ENCODE measurements around the gene SMIM23.

The SMIM23 gene

DNA sequence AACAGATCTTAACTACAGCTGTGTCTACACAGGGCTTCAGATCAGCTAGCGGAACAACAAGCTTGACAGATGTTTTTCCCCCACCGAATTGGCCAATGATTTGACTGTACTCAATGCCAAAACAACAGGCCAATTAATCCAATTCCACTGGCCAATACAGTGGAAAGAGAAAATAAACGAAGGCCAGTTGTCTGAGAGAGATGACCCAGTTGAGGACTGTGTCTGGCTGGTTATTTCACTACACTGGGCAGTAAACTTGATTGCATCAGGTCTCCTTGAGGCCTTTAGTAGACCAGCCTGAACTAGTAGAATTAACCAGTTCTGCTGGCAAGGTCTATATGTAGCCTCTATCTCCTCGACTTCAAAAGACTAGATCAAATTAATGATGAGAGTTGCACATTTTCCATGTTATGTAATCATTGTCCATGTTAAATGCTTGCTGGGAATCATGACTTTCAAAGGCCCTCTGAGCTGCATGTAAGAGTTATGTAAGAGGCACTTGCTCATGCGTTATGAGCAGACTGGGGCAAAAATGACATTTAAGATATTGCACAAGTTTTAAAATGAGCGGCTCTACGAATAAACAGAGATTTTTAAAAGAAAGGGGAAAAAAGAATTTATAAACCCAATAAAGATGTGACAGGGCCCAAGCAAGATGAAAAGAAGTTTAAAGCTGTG, 28.3 kb downstream of the SMIM23 start:
- DNase-seq: no peak

DNA sequence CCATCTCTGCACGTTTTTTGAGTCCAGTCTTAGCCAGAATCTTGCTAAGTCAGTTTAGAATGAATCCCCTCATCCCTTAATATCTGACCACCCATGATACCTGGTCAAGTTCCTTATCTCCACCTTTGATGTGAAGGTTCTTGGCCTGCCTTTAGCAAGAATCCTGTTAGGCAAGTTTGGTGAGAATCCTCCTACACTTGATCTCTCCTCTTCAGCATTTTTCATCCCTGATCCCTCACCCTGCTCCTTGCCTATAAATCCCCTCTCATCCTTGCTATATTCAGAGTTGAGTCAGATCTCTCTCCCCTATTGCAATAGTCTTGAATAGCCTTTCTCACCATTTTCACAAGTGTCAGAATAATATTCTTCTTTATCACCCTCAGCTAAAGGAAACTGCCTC, 31.0 kb downstream of the SMIM23 start:
- DNase-seq: no peak

- no peak for DNase-seq
Measured at GRCh38 chr5:171820561-171820960, 34.9 kb downstream of the SMIM23 start.

DNA sequence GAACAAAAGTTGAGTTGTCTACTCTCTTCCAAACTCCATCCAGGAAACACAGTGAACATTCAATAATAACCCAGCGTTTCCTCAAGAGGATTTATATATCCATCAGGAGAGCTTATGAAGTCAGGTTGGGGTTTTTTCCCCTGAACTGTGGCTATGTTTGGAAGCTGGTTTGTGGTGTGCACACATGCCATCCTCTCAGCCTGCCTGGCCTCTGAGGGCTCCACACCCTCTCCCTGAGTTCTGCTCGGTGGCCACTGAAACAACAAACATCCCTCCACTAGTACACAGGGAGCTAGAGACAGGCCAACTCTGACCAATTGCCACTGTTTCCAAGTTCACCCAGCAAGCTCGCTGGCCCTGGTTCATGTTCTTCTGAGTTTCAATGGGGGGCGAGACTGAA, 35.7 kb downstream of the SMIM23 start:
- no peak for DNase-seq

DNA sequence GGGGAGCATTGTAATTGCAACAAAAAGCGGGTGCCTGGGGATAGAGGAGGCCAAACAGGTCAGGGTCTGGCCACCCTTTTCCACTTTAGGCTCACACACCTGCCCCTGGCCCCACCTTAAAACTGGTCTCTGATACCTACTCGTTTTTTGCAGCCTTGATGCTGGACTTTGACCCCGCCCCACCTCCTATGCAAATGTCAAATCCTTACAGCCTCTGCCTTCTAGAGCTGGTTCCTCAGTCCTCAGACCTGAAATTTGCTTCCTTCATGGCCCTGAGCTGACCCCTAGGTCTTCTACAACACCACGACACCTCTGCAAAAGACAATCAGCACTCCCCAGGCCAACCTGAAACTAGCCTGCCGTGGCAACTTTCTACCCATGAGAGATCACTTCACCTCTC, 37.7 kb downstream of the SMIM23 start:
- DNase-seq: no peak

- DNase-seq: no peak
Measured at GRCh38 chr5:171825051-171825450, 39.4 kb downstream of the SMIM23 start.

DNA sequence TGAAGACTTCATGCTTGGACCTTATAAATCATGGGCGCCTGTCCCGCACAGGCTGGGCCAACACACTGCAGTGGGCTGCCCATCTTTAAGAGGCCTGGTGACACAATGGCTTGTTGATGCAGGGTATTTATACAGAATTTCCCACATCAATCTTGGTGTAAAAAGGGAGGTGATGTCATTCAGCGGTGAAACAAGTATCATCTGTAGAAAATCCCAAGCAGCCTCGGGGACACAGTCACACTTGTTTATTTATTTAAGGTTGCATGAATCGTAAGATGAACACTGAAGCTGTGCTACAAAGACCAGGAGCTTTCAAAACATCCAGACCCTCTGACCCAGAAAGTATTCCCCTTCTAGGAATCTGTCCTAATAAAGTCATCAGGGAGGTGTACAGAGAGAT, 40.5 kb downstream of the SMIM23 start:
- DNase-seq: no peak

GRCh38 chr5:171827162-171827561, 41.5 kb downstream of the SMIM23 start:
- no peak for DNase-seq

DNA sequence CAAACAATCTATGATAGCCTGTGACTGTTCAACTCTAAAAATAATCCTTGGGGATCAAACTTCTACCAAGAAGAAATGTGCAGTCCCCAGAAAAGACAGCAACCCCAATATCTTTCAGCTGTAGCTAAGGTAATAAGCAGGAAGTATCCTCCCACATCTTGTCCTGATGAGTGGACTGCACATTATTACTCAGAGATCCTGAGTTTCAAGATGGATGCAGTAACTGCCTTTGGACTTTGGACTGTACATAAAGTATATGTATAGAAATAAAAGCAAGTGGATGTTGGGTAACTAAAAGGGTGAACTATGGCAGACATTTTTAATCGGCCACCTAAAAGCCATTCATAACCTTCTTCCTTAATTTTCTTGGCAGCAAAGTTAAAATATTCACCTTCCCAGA, 45.1 kb downstream of the SMIM23 start:
- no peak for DNase-seq

- DNase-seq: no peak
Measured at GRCh38 chr5:171832775-171833174, 47.2 kb downstream of the SMIM23 start.

GRCh38 chr5:171834461-171834860, 48.8 kb downstream of the SMIM23 start:
- DNase-seq: no peak

DNA sequence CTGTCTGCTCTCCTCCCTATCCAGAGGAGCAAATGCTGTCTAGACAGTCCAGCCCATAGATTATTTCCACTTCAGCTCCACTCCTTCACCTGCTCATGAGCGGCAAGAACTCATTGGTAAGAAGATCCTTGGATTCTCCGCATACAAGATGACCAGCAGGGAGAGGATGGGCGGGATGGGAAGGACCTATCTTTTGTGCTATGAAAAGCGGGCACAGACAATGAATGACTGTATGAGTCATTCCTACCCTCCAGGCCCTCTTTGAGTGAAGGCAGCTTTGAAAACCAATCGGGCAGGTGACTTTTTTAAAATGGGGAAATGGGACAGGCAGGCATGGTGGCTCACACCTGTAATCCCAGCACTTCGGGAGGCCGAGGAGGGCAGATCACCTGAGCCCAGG, 49.4 kb downstream of the SMIM23 start:
- no peak for DNase-seq

DNA sequence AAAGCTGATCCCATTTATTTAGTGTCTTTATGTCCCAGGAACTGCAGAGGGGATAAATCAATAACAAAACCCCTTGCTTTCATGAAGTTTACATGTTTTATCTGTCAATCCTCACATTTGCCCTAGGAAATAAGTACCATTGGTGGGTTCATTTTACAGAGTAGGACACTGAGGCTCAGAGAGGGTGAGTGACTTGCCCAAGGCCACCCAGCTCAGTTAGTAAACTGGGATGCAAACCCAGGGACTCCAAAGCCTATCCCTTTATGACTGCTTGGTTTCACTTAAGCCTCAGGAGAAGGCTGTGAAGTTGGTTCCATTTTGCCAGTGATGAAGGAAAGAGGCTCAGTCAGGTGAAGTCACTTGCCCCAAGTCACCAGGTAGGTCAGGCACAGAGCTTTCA, 51.9 kb downstream of the SMIM23 start:
- DNase-seq: no peak

DNA sequence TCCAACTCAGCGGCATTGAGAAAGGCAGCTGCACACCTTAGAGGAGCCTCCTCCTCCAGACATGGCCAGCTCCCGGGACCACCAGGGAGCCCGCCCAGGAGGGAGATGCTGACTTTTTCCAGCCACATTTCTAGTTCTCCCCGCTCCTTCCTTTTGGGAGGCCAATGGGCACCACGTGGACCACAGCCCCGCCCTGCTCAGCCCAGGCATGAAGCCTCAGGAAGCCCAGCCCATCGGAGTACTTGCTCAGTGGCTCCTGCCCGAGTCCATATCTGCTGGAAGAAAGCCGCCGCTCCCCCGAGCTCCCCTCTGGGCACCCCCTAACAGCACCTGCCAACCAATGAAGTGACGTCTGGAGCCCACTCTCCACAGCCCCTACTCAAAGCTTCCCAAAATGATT, 52.4 kb downstream of the SMIM23 start:
- no peak for DNase-seq

DNA sequence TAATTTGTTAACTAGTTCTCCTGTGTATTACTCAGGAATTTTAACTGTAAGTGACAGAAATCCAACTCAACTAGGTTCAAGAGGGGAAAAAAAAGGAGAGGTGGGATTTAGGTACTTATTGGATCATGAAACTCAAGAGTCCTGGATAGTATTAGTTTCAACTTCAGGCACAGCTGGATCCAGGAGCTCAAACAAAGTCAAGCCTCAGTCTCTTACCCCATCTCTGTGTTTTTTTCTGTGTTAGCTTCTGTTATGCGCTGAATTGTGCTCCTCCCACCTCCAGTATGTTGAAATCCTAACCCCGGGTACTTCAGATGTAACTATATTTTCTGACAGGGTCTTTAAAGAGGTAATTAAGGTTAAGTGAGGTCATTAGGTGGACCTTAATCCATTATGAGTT, 53.5 kb downstream of the SMIM23 start:
- DNase-seq: no peak

DNA sequence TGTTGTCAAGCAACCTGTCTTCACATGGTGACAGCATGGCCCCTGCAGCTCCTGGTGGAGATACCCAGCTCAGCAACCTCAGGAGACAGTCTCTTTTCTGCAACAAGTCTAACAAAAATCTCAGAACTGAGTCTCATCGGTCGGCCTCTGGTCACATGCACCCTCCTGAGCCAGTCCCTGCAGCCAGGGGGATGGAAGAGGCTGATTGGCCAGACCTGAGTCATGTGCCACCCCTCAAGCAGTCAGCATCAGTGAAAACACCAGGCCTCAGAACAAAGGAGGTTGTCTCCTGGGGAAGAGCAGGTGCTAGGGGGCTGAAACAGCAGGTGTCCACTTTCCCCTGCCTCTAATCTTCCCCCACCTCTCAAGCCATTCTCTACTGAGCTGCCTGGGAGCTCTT, 54.4 kb downstream of the SMIM23 start:
- DNase-seq: no peak
